ENCODE data around the gene GALNT14.

GALNT14 gene

DNA sequence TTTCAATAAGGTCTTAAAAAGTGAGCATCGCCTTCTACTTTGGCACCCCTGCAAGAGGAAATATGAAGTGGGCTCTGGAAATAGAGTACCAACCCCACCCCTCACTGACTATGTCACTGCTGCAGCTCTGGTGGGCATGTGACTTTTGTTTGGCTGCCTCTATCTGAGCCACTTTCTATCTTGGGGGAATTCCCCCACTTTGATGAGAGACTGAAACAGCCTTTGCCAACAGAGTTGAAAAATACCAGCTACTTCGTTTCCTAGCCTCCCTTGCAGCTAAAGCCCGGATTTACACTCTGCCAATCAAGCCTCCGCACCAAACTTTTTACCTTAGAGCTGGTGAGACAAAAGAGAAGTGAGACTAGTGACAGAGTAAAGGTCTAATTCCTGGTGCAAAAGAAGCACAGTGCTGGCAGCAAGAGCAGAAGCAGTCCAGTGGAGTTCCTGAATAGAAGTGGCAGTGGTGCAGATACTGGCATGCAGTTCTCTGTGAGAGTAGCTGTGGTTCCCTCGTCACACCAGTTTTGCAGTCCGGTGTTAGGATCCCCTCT is 12.0 kb upstream of the GALNT14 start:
- TF ChIP-seq, protein P1, sequence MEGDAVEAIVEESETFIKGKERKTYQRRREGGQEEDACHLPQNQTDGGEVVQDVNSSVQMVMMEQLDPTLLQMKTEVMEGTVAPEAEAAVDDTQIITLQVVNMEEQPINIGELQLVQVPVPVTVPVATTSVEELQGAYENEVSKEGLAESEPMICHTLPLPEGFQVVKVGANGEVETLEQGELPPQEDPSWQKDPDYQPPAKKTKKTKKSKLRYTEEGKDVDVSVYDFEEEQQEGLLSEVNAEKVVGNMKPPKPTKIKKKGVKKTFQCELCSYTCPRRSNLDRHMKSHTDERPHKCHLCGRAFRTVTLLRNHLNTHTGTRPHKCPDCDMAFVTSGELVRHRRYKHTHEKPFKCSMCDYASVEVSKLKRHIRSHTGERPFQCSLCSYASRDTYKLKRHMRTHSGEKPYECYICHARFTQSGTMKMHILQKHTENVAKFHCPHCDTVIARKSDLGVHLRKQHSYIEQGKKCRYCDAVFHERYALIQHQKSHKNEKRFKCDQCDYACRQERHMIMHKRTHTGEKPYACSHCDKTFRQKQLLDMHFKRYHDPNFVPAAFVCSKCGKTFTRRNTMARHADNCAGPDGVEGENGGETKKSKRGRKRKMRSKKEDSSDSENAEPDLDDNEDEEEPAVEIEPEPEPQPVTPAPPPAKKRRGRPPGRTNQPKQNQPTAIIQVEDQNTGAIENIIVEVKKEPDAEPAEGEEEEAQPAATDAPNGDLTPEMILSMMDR (IDR thresholded peaks at IDR 0.05), result no peak
- no peak overlapping the region for H3K4me3 ChIP-seq (ENCODE audit: low read depth in 1 of 2, low read length in 1 of 2)
- H3K9me3 ChIP-seq, result no peaks in the 10 kb centered on the region
- no peaks in the 10 kb centered on the region for H3K36me3 ChIP-seq
- peaks cover 10% of the 10 kb centered on the region for H3K27me3 ChIP-seq
- H3K27ac ChIP-seq, result no peak overlapping the region
- H3K4me1 ChIP-seq (ENCODE audit: control insufficient read depth in 1 of 2, insufficient read depth in 1 of 2, low read depth in 1 of 2, low read length in 1 of 2), result no peaks in the 10 kb centered on the region

DNA sequence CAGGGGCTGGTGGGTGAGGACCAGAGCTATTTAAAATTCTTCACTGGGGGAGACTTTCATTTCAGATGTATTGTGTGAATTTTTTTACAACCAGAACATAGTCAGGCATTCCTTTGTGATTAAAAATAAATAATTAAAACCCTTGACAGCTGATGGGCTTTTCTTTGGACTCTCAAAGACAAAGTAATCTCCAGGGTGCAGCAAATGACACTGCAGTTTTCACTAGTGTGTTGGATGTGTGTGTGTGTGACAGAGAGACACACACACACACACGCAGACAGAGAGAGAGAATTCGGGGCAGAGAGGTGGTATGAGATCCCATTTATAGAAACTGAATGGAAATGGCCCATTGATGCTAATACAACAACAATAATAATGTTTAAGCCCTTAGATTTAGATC is 10.3 kb upstream of the GALNT14 start:
- Histone ChIP-seq H3K27me3 (peaks cover 10% of the 10 kb centered on the region), H3K4me3 (ENCODE audit: low read depth in 1 of 2, low read length in 1 of 2) (no peak overlapping the region), H3K4me1 (ENCODE audit: control insufficient read depth in 1 of 2, insufficient read depth in 1 of 2, low read depth in 1 of 2, low read length in 1 of 2) (no peaks in the 10 kb centered on the region), H3K36me3 (no peaks in the 10 kb centered on the region), H3K9me3 (no peaks in the 10 kb centered on the region), H3K27ac (no peak overlapping the region)
- TF ChIP-seq, protein P1 (IDR thresholded peaks at IDR 0.05), result no peak

- Histone ChIP-seq H3K36me3 (no peaks in the 10 kb centered on the region), H3K27me3 (peaks cover 10% of the 10 kb centered on the region), H3K4me1 (ENCODE audit: control insufficient read depth in 1 of 2, insufficient read depth in 1 of 2, low read depth in 1 of 2, low read length in 1 of 2) (no peaks in the 10 kb centered on the region), H3K27ac (no peak overlapping the region), H3K9me3 (no peaks in the 10 kb centered on the region), H3K4me3 (ENCODE audit: low read depth in 1 of 2, low read length in 1 of 2) (no peak overlapping the region)
- TF ChIP-seq, protein P1 (IDR thresholded peaks at IDR 0.05), result no peak
These were observed 9.4 kb upstream of the GALNT14 start for GRCh38 chr2:31147645-31148044.

GRCh38 chr2:31142110-31142509 is 3.9 kb upstream of the GALNT14 start:
- H3K4me3 ChIP-seq (ENCODE audit: low read depth in 1 of 2, low read length in 1 of 2), result no peak overlapping the region
- H3K27me3 ChIP-seq, result peaks cover 32% of the 10 kb centered on the region
- H3K4me1 ChIP-seq (ENCODE audit: control insufficient read depth in 1 of 2, insufficient read depth in 1 of 2, low read depth in 1 of 2, low read length in 1 of 2), result peaks cover 5 to 17% of the 10 kb centered on the region in 2 experiments
- H3K9me3 ChIP-seq, result no peaks in the 10 kb centered on the region
- H3K27ac ChIP-seq, result no peak overlapping the region
- H3K36me3 ChIP-seq, result no peaks in the 10 kb centered on the region
- TF ChIP-seq, protein P1 (IDR thresholded peaks at IDR 0.05), result no peak

DNA sequence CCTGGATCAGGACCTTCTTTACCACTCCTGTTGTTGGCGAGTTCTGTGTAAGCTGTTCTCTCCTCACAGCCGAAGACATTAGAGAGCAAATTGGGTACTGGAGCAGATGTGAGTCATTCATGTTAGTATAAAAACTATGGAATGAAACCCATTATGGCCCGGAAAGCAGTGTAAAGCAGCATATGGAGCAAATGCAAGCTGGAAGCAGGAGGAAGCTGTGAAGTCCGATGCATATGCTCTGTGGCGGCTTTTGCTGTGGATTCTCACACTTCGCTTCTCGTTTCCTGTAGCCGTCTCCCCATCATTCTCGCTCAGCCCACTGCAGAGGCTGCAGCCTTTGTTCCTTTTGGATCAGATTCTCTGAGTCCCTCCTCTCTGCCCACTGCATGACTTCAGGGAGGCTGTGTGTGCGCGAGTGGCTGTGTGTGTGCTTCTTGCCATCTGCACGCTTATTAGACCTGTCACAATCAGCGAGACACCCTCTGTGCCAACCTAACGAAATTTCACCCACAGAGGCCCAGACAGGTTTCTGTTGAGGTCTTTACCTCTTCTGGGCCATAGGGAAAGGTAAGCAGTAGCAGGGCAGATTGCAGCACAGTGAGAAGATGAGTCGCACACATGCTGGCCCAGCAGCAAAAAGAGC is 3.3 kb upstream of the GALNT14 start:
- Histone ChIP-seq H3K4me1 (ENCODE audit: control insufficient read depth in 1 of 2, insufficient read depth in 1 of 2, low read depth in 1 of 2, low read length in 1 of 2) (peaks cover 10 to 21% of the 10 kb centered on the region in 2 experiments), H3K9me3 (no peaks in the 10 kb centered on the region), H3K36me3 (no peaks in the 10 kb centered on the region), H3K27me3 (peaks cover 38% of the 10 kb centered on the region), H3K4me3 (ENCODE audit: low read depth in 1 of 2, low read length in 1 of 2) (no peak overlapping the region), H3K27ac (no peak overlapping the region)
- TF ChIP-seq, protein P1 (IDR thresholded peaks at IDR 0.05), result no peak

All from neutrophil (primary cell).